Thyroid gland (tissue), 4 donors: ENCODE measurements around the gene LAMA2. TPM values are rescaled to one million over a fixed set of nuclear protein-coding genes. Genes with fewer than 3 reads are reported as not detected.

Experiments
- DNase-seq, 2 donors: peaks; one replicate each; pipeline ENCODE4 v3.0.0-alpha.2; 2019
- H3K27ac ChIP-seq, 3 donors: fragments of 200-600 bp; sonication (generic); 1 replicate in 2 of 3; 2 replicates in 1 of 3; pipeline ENCODE4 v1.5.1; 2016 to 2019; ENCODE audit warnings: mild to moderate bottlenecking in 1 of 3, moderate library complexity in 1 of 3
- H3K27me3 ChIP-seq: fragments of 200-600 bp; sonication (generic); one replicate; pipeline ENCODE4 v1.5.1; 2019
- H3K36me3 ChIP-seq, 2 donors: fragments of 200-600 bp; sonication (generic); one replicate each; pipeline ENCODE4 v1.5.1; 2016 to 2019
- H3K4me1 ChIP-seq, 2 donors: fragments of 200-600 bp; sonication (generic); one replicate each; pipeline ENCODE4 v1.5.1; 2017 to 2019
- H3K4me3 ChIP-seq, 3 donors: fragments of 200-600 bp; sonication (generic); replicated peaks in 1 of 3; 1 replicate in 2 of 3; 2 replicates in 1 of 3; pipeline ENCODE4 v1.5.1; 2016; ENCODE audit warnings: mild to moderate bottlenecking in 1 of 3
- H3K9me3 ChIP-seq: fragments of 200-600 bp; sonication (generic); one replicate; pipeline ENCODE4 v1.5.1; 2017
- CTCF ChIP-seq, 6 experiments: fragments of 200-600 bp in 3 of 6; fragments of 450-650 bp in 3 of 6; sonication (generic) in 3 of 6; IDR thresholded peaks; one replicate each; pipeline ENCODE4 v1.5.1; 2016 to 2019; ENCODE audit warnings: antibody characterized with exemption in 6 of 6, mild to moderate bottlenecking in 2 of 6, inconsistent platforms in 1 of 6, moderate library complexity in 1 of 6
- POLR2A ChIP-seq, 2 donors: fragments of 450-650 bp; IDR thresholded peaks; one replicate each; pipeline ENCODE4 v1.6.1; 2017; ENCODE audit warnings: antibody characterized with exemption in 2 of 2, mild to moderate bottlenecking in 2 of 2, moderate library complexity in 1 of 2
- WGBS, 2 donors: methylation state at CpG; one replicate each; pipeline ENCODE4 v1.1.5; 2017; 5-methylcytosine and 5-hydroxymethylcytosine counted together
- intact Hi-C: fragments of 100-400 bp; cut with DNase I; formaldehyde crosslinking; loops from one replicate; pipeline ENCODE4 v1.15.1; 2023
- total RNA-seq, 4 donors: library from RNA; depleted of rRNA; stranded (reverse); fragments of >200 nt; gene quantifications; one replicate each; pipeline ENCODE4 v1.2.3, GENCODE V29; 2016

The LAMA2 gene
- total RNA-seq, 4 donors from 2014 or later, result 41.4 to 117 (median 78.9) TPM

GRCh38 chr6:129324345-129324744 is 441.4 kb downstream of the LAMA2 start:
- H3K9me3 ChIP-seq, result no peaks in the 10 kb centered on the region
- WGBS, 2 donors, result 97 to 100% methylated on average over 5 of the region's 5 CpGs
- H3K36me3 ChIP-seq, result no peaks in the 10 kb centered on the region
- intact Hi-C loops, result no loop called here
- H3K27ac ChIP-seq, result no peak overlapping the region
- no peak for DNase-seq
- no peaks in the 10 kb centered on the region for H3K4me1 ChIP-seq
- no peak overlapping the region for H3K4me3 ChIP-seq
- TF ChIP-seq CTCF (IDR thresholded peaks at IDR 0.05) (no peak), POLR2A (IDR thresholded peaks at IDR 0.05) (no peak)
- H3K27me3 ChIP-seq, result no peaks in the 10 kb centered on the region

GRCh38 chr6:129329678-129330077 is 446.7 kb downstream of the LAMA2 start:
- no peak overlapping the region for H3K4me3 ChIP-seq
- H3K4me1 ChIP-seq, result no peaks in the 10 kb centered on the region
- H3K9me3 ChIP-seq, result no peaks in the 10 kb centered on the region
- no peak overlapping the region for H3K27ac ChIP-seq
- DNase-seq, result no peak
- 79 to 87% methylated on average over 4 of the region's 4 CpGs for WGBS, 2 donors
- intact Hi-C loops, result no loop called here
- TF ChIP-seq POLR2A (IDR thresholded peaks at IDR 0.05), result no peak
- TF ChIP-seq CTCF (IDR thresholded peaks at IDR 0.05), result no peak
- no peaks in the 10 kb centered on the region for H3K27me3 ChIP-seq
- no peaks in the 10 kb centered on the region for H3K36me3 ChIP-seq

- Histone ChIP-seq H3K4me3 (no peak overlapping the region), H3K27me3 (no peaks in the 10 kb centered on the region), H3K4me1 (no peaks in the 10 kb centered on the region), H3K36me3 (no peaks in the 10 kb centered on the region), H3K27ac (no peak overlapping the region), H3K9me3 (no peaks in the 10 kb centered on the region)
- DNase-seq, result no peak
- intact Hi-C loops, result no loop called here
- WGBS, 2 donors, result 84 to 87% methylated on average over 2 of the region's 2 CpGs
- TF ChIP-seq POLR2A (IDR thresholded peaks at IDR 0.05) (no peak), CTCF (IDR thresholded peaks at IDR 0.05) (no peak)
These were observed 448.7 kb downstream of the LAMA2 start for GRCh38 chr6:129331450-129332138.

- WGBS, 2 donors, result 88 to 92% methylated on average over 4 of the region's 4 CpGs
- Histone ChIP-seq H3K27me3 (no peaks in the 10 kb centered on the region), H3K4me1 (no peaks in the 10 kb centered on the region), H3K9me3 (no peaks in the 10 kb centered on the region), H3K27ac (no peak overlapping the region), H3K36me3 (no peaks in the 10 kb centered on the region), H3K4me3 (no peak overlapping the region)
- intact Hi-C loops, result no loop called here
- TF ChIP-seq CTCF (IDR thresholded peaks at IDR 0.05), result no peak
- no peak for TF ChIP-seq POLR2A (IDR thresholded peaks at IDR 0.05)
- DNase-seq, result no peak
These were observed 452.9 kb downstream of the LAMA2 start for GRCh38 chr6:129335792-129336191.

- WGBS, 2 donors, result 95 to 97% methylated on average over 4 of the region's 4 CpGs
- Histone ChIP-seq H3K4me3 (no peak overlapping the region), H3K9me3 (no peaks in the 10 kb centered on the region), H3K27me3 (no peaks in the 10 kb centered on the region), H3K4me1 (no peaks in the 10 kb centered on the region), H3K27ac (no peak overlapping the region), H3K36me3 (no peaks in the 10 kb centered on the region)
- TF ChIP-seq CTCF (IDR thresholded peaks at IDR 0.05) (no peak), POLR2A (IDR thresholded peaks at IDR 0.05) (no peak)
- intact Hi-C loops, result no loop called here
- DNase-seq, result no peak
These were observed 455.7 kb downstream of the LAMA2 start for GRCh38 chr6:129338683-129339082.
